Right ventricle myocardium inferior (tissue), 1 donor: ENCODE data around the gene CREB3L2. TPM values are rescaled to one million over a fixed set of nuclear protein-coding genes. Genes with fewer than 3 reads are reported as not detected.
"Not testable (repeated sequence)": the region's sequence is repeated elsewhere in the genome, so short reads cannot be mapped to it uniquely, and the experiment has no call there.

Experiments
- ATAC-seq: fragments of 200-7000 bp; cut with Tn5 transposase; one replicate; pipeline ENCODE4 v1.9.1; 2020; ENCODE audit warnings: mild to moderate bottlenecking, moderate library complexity
- DNase-seq: peaks from one replicate; pipeline ENCODE4 v3.0.0; 2021; ENCODE audit errors: missing footprints
- intact Hi-C: fragments of 100-400 bp; cut with DNase I; formaldehyde crosslinking; loops from one replicate; pipeline ENCODE4 v1.11.0; 2022
- total RNA-seq: library from RNA; stranded (reverse); fragmentation: NEBNext Ultra II Directional; extraction: Animal tissue kit (Norgen Biotek cat#: 25700); gene quantifications from one replicate; pipeline ENCODE4 v1.2.1, GENCODE V29; 2021
- donor health status: DM: no; HTN: yes; CAD: no; lungs with severe emphysema.

CREB3L2 gene
- total RNA-seq, 1 donor from 2014 or later, result 19.3 TPM

GRCh38 chr7:137993395-137993743 is 8.5 kb downstream of the CREB3L2 start:
- intact Hi-C loops, result loop anchor here (5.0 kb wide), 1 partner anchor 56 kb away; no protein-coding TSS in a partner anchor
- DNase-seq (no peak), ATAC-seq (no peak)

DNA sequence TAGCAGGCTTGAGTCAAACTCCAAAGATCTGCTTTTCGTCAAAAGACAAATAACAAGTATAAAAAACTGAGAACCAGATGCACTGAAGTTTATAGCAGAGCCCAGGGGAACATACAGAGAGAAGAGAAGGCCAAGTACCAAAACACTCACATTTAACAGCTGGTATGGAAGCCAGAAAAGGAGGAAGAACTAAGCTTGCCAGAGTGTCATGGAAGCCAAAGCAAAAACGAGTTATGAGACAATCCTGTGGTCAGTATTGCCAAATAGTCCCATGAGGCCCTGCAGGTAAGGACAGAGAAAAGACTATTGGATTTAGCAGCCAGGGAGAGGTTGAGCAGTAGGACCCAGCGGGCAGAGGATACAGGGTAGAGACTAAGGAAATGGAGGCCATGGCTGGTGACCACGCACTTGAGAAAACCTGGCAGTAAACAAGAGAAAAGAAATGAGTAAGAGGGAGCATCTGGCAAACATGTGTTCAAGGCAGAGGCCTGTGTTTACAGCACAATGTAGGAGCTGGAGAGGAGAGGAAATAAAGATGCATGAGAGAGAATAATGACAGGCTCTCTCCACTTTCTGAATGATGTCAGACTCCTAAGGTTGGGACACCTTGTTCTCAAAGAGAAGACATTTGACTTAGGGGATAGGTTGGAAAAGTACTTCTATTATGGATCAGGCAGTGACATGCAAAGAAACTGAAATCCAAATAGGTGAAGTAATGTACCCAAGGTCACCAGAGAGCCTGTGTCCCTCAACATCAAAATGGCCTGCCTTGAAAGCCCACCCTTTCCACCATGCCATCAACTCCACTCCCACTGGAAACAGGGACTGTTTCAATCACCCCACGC is 9.1 kb downstream of the CREB3L2 start:
- DNase-seq (peak; percentile 71), ATAC-seq (peak; percentile 87)
- intact Hi-C loops, result loop anchor here (5.0 kb wide), 1 partner anchor 55 kb away; no protein-coding TSS in a partner anchor

GRCh38 chr7:137992104-137992549 is 9.8 kb downstream of the CREB3L2 start:
- peak; percentile 57 for ATAC-seq
- intact Hi-C loops, result loop anchor here (5.0 kb wide), 1 partner anchor 55 kb away; no protein-coding TSS in a partner anchor
- no peak for DNase-seq

DNA sequence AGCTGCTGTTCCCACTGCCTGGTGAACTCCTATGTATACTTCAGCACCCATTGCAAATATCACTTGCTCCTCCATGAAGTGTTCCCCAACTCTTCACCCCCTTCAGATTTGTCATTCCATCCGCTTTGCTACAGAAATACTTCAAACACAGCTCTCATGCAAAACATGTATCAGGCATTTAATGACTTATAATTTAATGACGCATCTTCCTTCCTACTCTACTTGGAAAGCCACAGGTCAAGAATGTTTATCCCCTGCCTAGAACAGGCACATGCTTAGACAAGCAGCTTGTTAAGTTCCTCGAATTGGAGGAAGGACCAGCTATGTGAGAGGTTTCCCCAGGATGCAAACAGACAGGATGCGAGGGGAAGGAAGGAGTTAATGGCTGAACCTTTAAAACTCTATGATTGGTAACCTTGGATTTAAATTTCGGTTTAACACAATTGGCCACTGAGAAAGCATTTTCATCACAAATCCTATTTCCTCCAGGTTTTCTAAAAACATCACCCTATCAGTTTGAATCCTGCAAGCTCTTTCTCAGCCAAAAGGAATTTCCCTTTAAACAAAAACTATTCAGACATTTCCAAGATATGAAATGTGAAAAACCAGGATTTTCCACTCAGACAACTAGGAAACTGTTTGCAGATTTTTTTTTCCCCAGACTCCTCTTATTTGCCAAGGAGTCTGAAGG is 11.5 kb downstream of the CREB3L2 start:
- intact Hi-C loops, result loop anchor here (5.0 kb wide), 1 partner anchor 53 kb away; no protein-coding TSS in a partner anchor
- ATAC-seq (no peak), DNase-seq (no peak)

DNA sequence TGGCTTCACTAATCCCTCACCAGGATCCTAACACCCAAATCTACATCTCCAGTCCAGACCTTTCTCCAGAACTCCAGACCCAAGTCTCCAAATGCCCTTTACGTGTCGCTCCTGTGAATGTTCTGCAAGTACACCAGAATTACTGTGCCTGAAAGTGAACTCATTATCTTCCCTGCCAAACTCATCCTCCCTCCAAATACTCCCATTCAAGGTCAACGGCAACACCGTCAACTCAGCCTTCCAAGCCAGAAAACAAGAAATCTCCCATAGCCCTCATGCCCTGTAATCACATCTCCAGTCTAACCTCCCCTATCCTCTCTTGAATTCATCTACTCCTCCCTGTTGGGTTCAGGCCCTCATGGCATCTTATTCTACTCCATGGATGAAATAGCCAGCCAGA is 12.3 kb downstream of the CREB3L2 start:
- ATAC-seq, result no peak
- intact Hi-C loops, result no loop called here

GRCh38 chr7:137989094-137989493 is 12.8 kb downstream of the CREB3L2 start:
- DNase-seq (no peak), ATAC-seq (no peak)
- intact Hi-C loops, result no loop called here

More for the DNA sequence above, 12.3 kb downstream of the CREB3L2 start:
- no peak for DNase-seq

GRCh38 chr7:137987968-137988367 is 13.9 kb downstream of the CREB3L2 start:
- intact Hi-C loops, result no loop called here
- DNase-seq (no peak), ATAC-seq (no peak)

GRCh38 chr7:137987563-137987962 is 14.3 kb downstream of the CREB3L2 start:
- ATAC-seq (no peak), DNase-seq (no peak)
- intact Hi-C loops, result no loop called here

- DNase-seq (no peak), ATAC-seq (no peak)
- intact Hi-C loops, result no loop called here
These were observed 14.9 kb downstream of the CREB3L2 start for GRCh38 chr7:137987018-137987349.

- DNase-seq (no peak), ATAC-seq (peak; percentile 67)
- intact Hi-C loops, result no loop called here
These were observed 15.5 kb downstream of the CREB3L2 start for GRCh38 chr7:137986252-137987017.

GRCh38 chr7:137985897-137986251 is 16.0 kb downstream of the CREB3L2 start:
- ATAC-seq (no peak), DNase-seq (no peak)
- intact Hi-C loops, result no loop called here

DNA sequence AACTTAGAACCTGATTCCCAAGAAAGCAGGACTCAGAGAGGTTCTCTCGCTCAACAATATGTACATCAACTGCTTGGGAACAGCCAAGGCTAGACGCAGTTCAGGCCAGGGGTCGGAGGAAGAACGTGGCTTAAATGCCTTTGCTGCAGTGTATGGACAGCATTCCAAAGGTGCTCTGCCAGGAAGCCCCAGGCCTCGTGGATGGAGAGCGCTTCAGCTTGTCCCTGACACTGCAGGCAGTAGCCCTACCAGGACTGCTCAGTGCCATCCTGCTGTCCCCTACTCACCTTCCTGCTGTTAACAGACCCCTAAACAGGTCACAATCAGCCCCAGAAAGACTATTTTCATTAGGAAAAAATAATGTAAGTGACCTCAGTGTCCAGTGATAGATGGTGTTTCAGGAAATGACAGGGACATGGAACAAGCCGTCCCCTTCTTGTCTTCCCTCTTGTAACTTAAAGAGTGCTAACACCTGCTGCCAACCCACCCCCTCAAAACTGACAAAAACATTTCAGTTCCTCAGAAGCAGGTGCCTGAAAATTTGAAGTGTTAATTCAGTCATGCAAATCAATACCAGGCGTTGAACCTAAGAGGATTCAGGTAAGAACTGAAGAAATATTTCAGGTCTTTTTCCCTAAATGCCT is 16.5 kb downstream of the CREB3L2 start:
- no peak for DNase-seq
- intact Hi-C loops, result no loop called here

GRCh38 chr7:137984181-137985041 is 17.5 kb downstream of the CREB3L2 start:
- intact Hi-C loops, result no loop called here
- ATAC-seq, result no peak
- DNase-seq, result no peak

More for the DNA sequence above, 16.5 kb downstream of the CREB3L2 start:
- ATAC-seq, result no peak

GRCh38 chr7:137983323-137984008 is 18.4 kb downstream of the CREB3L2 start:
- intact Hi-C loops, result no loop called here
- ATAC-seq (peak; percentile 71), DNase-seq (no peak)

GRCh38 chr7:137982394-137982793 is 19.5 kb downstream of the CREB3L2 start:
- ATAC-seq, intact Hi-C loops, DNase-seq: not testable (repeated sequence)

- no peak for DNase-seq
- intact Hi-C loops, result loop anchor here (1.0 kb wide), 1 partner anchor 14 kb away; no protein-coding TSS in a partner anchor
- no peak for ATAC-seq
These were observed 20.2 kb downstream of the CREB3L2 start for GRCh38 chr7:137981668-137982067.

DNA sequence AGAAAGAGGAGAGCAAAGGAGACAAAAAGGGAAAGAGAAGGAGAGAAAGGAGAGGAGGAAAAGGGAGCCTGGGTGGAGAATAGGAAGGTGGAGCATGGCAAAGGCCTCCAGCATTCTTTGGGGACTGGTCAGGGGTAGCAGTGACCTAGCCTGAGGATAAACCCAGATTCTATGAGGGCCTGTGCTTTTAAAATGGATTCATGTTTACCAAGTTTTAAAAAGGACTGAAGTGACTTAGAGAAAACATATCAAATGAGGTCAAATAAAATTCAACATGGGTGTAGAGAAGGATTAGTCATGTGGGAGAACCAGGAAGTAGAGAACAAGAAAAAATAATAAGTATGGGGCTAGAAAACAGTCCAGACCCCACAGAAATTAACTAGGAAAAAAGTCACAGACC is 20.7 kb downstream of the CREB3L2 start:
- DNase-seq, result no peak

More for the DNA sequence above, 20.7 kb downstream of the CREB3L2 start:
- no peak for ATAC-seq
- intact Hi-C loops, result loop anchor here (1.0 kb wide), 1 partner anchor 14 kb away; no protein-coding TSS in a partner anchor
